MCF 10A (cell line): Measurements from ENCODE around the gene KLF5. TPM values are rescaled to one million over a fixed set of nuclear protein-coding genes. Genes with fewer than 3 reads are reported as not detected.
A peak's percentile ranks its signal among the peaks of the same experiment; 100 is the strongest.

Source experiments
- BruUV-seq: library from RNA; stranded (reverse); fragments of 400-500 nt; replicated peaks from 2 replicates; lab custom pipeline; 2021; lab: Mats Ljungman, UMichigan
- CTCF ChIA-PET: fragments of 300-600 bp; sonication (Branson Sonifier 250); formaldehyde crosslinking; extraction: SDS; loops from one replicate; lab custom pipeline; 2021; ENCODE audit warnings: antibody characterized with exemption, inconsistent platforms; lab: Yijun Ruan, JAX
- POLR2A ChIA-PET: fragments of 300-600, 350-650 bp; sonication (Branson Sonifier 250); formaldehyde crosslinking; extraction: SDS; loops from one replicate; lab custom pipeline; 2020; ENCODE audit warnings: antibody characterized with exemption, inconsistent platforms; lab: Yijun Ruan, JAX
- DNase-seq: peaks from one replicate; pipeline ENCODE4 v3.0.0-alpha.2; 2018; ENCODE audit not compliant: unreplicated experiment
- H3K27ac Mint-ChIP-seq: one replicate; pipeline ENCODE4 v1.8.0; 2022; ENCODE audit warnings: mild to moderate bottlenecking, low read depth, mixed read lengths; ENCODE audit not compliant: unreplicated experiment
- H3K27me3 Mint-ChIP-seq: one replicate; pipeline ENCODE4 v1.8.0; 2022; ENCODE audit warnings: mixed read lengths; ENCODE audit not compliant: insufficient read depth, unreplicated experiment
- H3K36me3 Mint-ChIP-seq: one replicate; pipeline ENCODE4 v1.8.0; 2022; ENCODE audit warnings: mild to moderate bottlenecking, moderate library complexity, mixed read lengths; ENCODE audit not compliant: insufficient read depth, unreplicated experiment
- H3K4me1 Mint-ChIP-seq: one replicate; pipeline ENCODE4 v1.8.0; 2022; ENCODE audit warnings: mixed read lengths; ENCODE audit not compliant: insufficient read depth, unreplicated experiment
- H3K4me3 Mint-ChIP-seq: one replicate; pipeline ENCODE4 v1.8.0; 2022; ENCODE audit warnings: mild to moderate bottlenecking, moderate library complexity, mixed read lengths; ENCODE audit not compliant: unreplicated experiment
- H3K9me3 Mint-ChIP-seq: one replicate; pipeline ENCODE4 v1.8.0; 2022; ENCODE audit warnings: mixed read lengths; ENCODE audit not compliant: unreplicated experiment
- intact Hi-C: fragments of 100-400 bp; cut with micrococcal nuclease; formaldehyde crosslinking; loops from 2 replicates; pipeline ENCODE4 v1.14.1; 2022
- total RNA-seq: library from RNA; stranded (reverse); gene quantifications from 2 replicates; pipeline ENCODE4 v1.2.3, GENCODE V29; 2022
- TF ChIP-seq, protein P1 (sequence below): fragments of 200-600 bp; IDR thresholded peaks from one replicate; pipeline ENCODE4 v1.8.0; 2022; ENCODE audit warnings: antibody characterized with exemption, mild to moderate bottlenecking; ENCODE audit not compliant: unreplicated experiment

The KLF5 gene
- total RNA-seq, 1 experiment from 2014 or later, result 226 TPM

DNA sequence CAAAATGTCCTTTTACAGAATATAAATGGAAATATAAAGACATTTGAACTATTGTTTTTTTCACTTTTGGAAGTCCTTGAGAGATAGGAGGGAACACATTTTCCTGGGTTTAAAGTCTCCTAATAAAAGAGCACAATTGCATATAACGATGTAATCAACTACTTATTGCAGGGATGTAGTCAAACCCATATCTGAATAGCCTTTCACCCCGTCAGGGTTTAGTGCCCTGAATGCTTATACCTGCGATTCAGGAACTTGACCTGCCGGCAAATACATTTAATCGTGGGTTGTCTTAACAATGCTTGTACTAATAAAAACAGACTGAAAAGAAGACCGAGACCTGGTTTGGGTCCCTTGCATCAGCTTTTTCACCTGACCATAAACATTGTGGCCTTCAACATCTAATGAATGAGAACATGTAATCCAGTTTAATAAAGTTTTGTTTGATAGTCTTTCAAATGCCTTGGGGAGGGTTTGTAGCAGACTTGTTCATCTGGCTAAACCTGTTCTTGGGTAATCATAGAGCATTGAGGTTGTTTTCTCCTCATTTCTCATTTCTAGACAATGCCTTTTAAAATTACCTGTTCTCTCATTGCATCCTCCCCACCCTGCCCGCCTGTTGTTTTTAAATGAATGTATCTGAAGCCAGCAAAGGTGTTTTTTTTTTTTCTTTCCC, 7.0 kb downstream of the KLF5 start:
- no TSS peak for BruUV-seq
- peak overlapping the region; percentile 83 for H3K4me3 Mint-ChIP-seq
- ChIA-PET POLR2A (interaction anchor here (1.0 to 1.4 kb wide), 4 partner anchors 10 to 637 kb away, joined by 3 to 5 read pairs (median 4); no protein-coding TSS in a partner anchor), CTCF (no interaction called here)
- no peaks in the 10 kb centered on the region for H3K9me3 Mint-ChIP-seq
- no peaks in the 10 kb centered on the region for H3K27me3 Mint-ChIP-seq
- TF ChIP-seq, protein P1, sequence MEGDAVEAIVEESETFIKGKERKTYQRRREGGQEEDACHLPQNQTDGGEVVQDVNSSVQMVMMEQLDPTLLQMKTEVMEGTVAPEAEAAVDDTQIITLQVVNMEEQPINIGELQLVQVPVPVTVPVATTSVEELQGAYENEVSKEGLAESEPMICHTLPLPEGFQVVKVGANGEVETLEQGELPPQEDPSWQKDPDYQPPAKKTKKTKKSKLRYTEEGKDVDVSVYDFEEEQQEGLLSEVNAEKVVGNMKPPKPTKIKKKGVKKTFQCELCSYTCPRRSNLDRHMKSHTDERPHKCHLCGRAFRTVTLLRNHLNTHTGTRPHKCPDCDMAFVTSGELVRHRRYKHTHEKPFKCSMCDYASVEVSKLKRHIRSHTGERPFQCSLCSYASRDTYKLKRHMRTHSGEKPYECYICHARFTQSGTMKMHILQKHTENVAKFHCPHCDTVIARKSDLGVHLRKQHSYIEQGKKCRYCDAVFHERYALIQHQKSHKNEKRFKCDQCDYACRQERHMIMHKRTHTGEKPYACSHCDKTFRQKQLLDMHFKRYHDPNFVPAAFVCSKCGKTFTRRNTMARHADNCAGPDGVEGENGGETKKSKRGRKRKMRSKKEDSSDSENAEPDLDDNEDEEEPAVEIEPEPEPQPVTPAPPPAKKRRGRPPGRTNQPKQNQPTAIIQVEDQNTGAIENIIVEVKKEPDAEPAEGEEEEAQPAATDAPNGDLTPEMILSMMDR, result no peak
- intact Hi-C loops, result no loop called here
- H3K36me3 Mint-ChIP-seq, result peaks cover 97% of the 10 kb centered on the region
- no peak for DNase-seq
- H3K4me1 Mint-ChIP-seq, result peaks cover 40% of the 10 kb centered on the region
- H3K27ac Mint-ChIP-seq, result peak overlapping the region; percentile 79

DNA sequence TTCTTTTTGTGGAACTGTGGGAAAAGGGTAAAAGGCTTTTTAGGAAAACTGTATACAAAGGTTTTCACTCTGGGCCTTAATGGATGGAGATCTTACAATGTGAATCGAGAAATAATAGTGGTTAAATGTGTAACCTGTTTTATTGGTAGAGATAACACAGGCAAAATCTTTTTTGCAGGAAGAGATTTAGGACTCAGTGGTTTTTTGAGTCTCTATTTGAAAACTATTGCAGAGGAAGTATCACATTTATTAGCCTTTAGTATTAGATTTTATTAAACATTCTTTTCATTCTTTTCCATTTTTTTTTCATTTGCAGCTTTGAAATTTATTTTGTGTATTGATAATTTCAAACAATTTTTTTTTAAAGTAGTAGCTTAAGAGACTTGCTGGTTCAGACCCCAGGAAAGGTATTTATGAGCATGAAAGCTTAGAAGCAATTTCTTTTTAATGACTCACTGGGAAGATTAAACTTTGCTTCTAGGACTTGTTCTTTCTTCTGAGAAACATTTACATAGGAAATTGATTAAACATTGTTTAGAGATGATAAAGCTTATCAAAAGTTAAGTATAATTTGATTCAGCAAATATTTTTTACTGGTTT, 10.5 kb downstream of the KLF5 start:
- peaks cover 100% of the 10 kb centered on the region for H3K36me3 Mint-ChIP-seq
- intact Hi-C loops, result no loop called here
- H3K4me1 Mint-ChIP-seq, result peaks cover 43% of the 10 kb centered on the region
- ChIA-PET POLR2A (interaction anchor here (0.6 to 1.4 kb wide), 7 partner anchors 9 to 340 kb away, joined by 3 to 16 read pairs (median 3); partner anchors contain the start of gene KLF5), CTCF (interaction anchor here (0.7 kb wide), 1 partner anchor 488 kb away, joined by 3 read pairs; no protein-coding TSS in a partner anchor)
- H3K27ac Mint-ChIP-seq, result peak overlapping the region; percentile 64
- DNase-seq, result no peak
- no peaks in the 10 kb centered on the region for H3K9me3 Mint-ChIP-seq
- TF ChIP-seq, protein P1, result no peak
- no peaks in the 10 kb centered on the region for H3K27me3 Mint-ChIP-seq
- H3K4me3 Mint-ChIP-seq, result no peak overlapping the region
- no TSS peak for BruUV-seq

DNA sequence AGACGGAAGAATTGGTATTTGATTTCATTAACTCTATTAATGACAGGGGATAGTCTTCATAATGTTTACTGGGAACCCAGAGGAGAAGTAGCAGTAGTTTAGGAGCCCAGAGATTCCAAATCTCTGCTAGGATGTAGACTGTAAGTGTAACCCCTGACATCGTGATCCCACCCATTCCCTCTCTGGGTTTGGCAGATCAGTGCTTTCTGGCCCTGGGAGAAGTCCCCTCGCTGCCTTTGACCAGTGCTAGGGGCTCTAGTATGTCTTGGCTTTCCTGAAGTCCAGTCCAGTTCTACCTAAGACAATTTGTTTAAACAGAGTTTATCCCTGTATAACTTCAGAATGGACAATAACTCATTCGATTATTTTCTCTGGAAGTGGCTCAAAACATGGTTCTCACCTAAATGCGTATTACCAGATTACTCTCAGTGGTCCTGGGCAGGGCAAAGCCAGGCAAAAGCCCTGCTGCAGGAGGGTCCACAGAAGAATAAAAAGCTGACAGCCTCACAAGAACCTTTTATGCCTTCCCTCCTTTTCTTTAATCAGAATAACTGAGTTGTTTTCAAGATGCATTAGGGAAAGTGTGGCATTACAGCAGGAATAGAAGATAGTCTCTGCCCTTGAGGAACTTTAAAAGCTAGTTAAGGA, 11.8 kb downstream of the KLF5 start:
- ChIA-PET POLR2A (interaction anchor here (0.6 to 6.7 kb wide), 11 partner anchors 8 to 328 kb away, joined by 3 to 157 read pairs (median 7); partner anchors contain the start of gene KLF5), CTCF (interaction anchor here (1.1 kb wide), 1 partner anchor 8 kb away, joined by 4 read pairs; no protein-coding TSS in a partner anchor)
- H3K27me3 Mint-ChIP-seq, result no peaks in the 10 kb centered on the region
- peaks cover 100% of the 10 kb centered on the region for H3K36me3 Mint-ChIP-seq
- H3K27ac Mint-ChIP-seq, result peak overlapping the region; percentile 64
- DNase-seq, result no peak
- TF ChIP-seq, protein P1, result no peak
- BruUV-seq, result no TSS peak
- no peaks in the 10 kb centered on the region for H3K9me3 Mint-ChIP-seq
- peaks cover 40% of the 10 kb centered on the region for H3K4me1 Mint-ChIP-seq
- no peak overlapping the region for H3K4me3 Mint-ChIP-seq
- intact Hi-C loops, result no loop called here
